SJCRH30 (cell line): ENCODE results near the gene CXCL8. TPM values are rescaled to one million over a fixed set of nuclear protein-coding genes. Genes with fewer than 3 reads are reported as not detected.

Source experiments
- DNase-seq, 2 experiments: peaks; one replicate each; pipeline ENCODE4 v3.0.0-alpha.2; 2015 to 2020
- H3K27ac ChIP-seq: fragments of 250-450 bp; sonication (Bioruptor Pico); 2 replicates; pipeline ENCODE4 v1.5.1; 2020; ENCODE audit warnings: mild to moderate bottlenecking, moderate library complexity
- H3K27me3 ChIP-seq: fragments of 250-450 bp; sonication (Bioruptor Pico); 2 replicates; pipeline ENCODE4 v1.5.1; 2020; ENCODE audit warnings: mild to moderate bottlenecking, moderate library complexity
- H3K36me3 ChIP-seq: fragments of 250-450 bp; sonication (Bioruptor Pico); 2 replicates; pipeline ENCODE4 v1.5.1; 2020; ENCODE audit warnings: mild to moderate bottlenecking, moderate library complexity
- H3K4me1 ChIP-seq: fragments of 250-450 bp; sonication (Bioruptor Pico); 2 replicates; pipeline ENCODE4 v1.5.1; 2020; ENCODE audit warnings: mild to moderate bottlenecking, moderate library complexity
- H3K4me3 ChIP-seq: fragments of 250-450 bp; sonication (Bioruptor Pico); 2 replicates; pipeline ENCODE4 v1.5.1; 2020; ENCODE audit warnings: mild to moderate bottlenecking, moderate library complexity
- H3K9me3 ChIP-seq: fragments of 250-450 bp; sonication (Bioruptor Pico); replicated peaks from 2 replicates; pipeline ENCODE4 v1.5.1; 2020; ENCODE audit warnings: mild to moderate bottlenecking, moderate library complexity
- total RNA-seq: library from RNA; depleted of rRNA; stranded (reverse); fragments of >200 nt; shearing (Covaris generic); gene quantifications from 2 replicates; pipeline ENCODE4 v1.2.3, GENCODE V29; 2014; rRNA removed

CXCL8 gene
- total RNA-seq, 1 experiment from 2014 or later = 0.40 TPM

- Histone ChIP-seq H3K27me3 (no peaks in the 10 kb centered on the region), H3K27ac (no peak overlapping the region), H3K4me3 (no peak overlapping the region), H3K4me1 (no peaks in the 10 kb centered on the region), H3K9me3 (no peaks in the 10 kb centered on the region), H3K36me3 (no peaks in the 10 kb centered on the region)
- DNase-seq = no peak
Measured at GRCh38 chr4:73777612-73778011, 37.2 kb downstream of the CXCL8 start.

DNA sequence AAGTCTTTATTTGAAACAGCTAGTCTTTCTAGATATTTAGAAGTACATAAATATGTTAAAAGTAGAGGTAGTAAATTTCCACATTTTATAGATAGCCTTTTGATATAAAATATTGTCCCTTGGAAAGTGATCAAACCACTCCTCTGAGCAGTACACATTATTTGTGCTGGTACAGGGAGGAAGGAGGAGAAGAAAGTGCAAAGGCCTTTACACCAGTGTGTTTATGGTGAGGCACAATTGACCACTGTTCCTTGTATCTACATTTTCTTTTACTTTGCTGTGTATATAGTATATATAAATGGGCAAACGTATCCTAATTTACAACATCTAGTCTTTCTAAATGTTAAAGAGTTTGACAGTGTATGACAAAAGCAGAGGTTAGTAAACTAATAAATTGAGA lies 39.9 kb downstream of the CXCL8 start:
- H3K4me1 ChIP-seq = no peaks in the 10 kb centered on the region
- H3K27ac ChIP-seq = no peak overlapping the region
- no peak overlapping the region for H3K4me3 ChIP-seq
- DNase-seq = no peak
- H3K9me3 ChIP-seq = no peaks in the 10 kb centered on the region
- H3K36me3 ChIP-seq = no peaks in the 10 kb centered on the region
- H3K27me3 ChIP-seq = no peaks in the 10 kb centered on the region; the same call in 1 of the 2 replicates

DNA sequence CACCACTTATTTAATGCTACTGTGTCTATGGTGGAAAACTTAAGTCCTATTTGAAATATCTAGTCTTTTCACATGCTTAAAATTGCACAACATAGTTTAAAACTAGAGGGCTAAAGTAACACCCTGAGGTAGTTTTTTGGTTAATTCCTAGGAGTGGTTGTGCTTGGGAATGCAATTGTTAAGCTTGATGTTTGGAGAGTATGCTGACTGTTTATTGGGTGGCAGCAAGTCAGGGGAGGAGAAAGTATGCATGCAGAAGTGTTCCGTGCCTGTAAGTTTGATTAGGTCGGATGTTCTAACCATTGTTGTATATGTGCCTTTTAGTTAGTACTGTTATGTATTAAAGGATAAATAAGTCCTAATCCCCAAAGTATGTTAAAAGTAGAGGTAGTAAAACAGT lies 40.5 kb downstream of the CXCL8 start:
- Histone ChIP-seq H3K27me3 (no peaks in the 10 kb centered on the region; the same call in 1 of the 2 replicates), H3K4me3 (no peak overlapping the region), H3K27ac (no peak overlapping the region), H3K9me3 (no peaks in the 10 kb centered on the region), H3K4me1 (no peaks in the 10 kb centered on the region), H3K36me3 (no peaks in the 10 kb centered on the region)
- DNase-seq = no peak

GRCh38 chr4:73788411-73788810 lies 48.0 kb downstream of the CXCL8 start:
- Histone ChIP-seq H3K9me3 (no peaks in the 10 kb centered on the region), H3K4me3 (no peak overlapping the region), H3K27ac (no peak overlapping the region), H3K36me3 (no peaks in the 10 kb centered on the region), H3K4me1 (no peaks in the 10 kb centered on the region), H3K27me3 (peaks cover 4% of the 10 kb centered on the region; the same call in 1 of the 2 replicates)
- no peak for DNase-seq

Other genes starting within 250 kb of the CXCL8 start
- gene RASSF6, start 120.1 kb upstream of the CXCL8 start, total RNA-seq = 0.03 and 0.08 TPM in 2 replicates
- 0.08 TPM in 1 of 2 replicates, not detected in the other for gene CXCL6, start 96.1 kb downstream of the CXCL8 start, total RNA-seq
- gene PF4V1, start 112.7 kb downstream of the CXCL8 start, total RNA-seq = not detected in 2 replicates
- gene CXCL1, start 128.8 kb downstream of the CXCL8 start, total RNA-seq = 0.23 TPM in 1 of 2 replicates, not detected in the other
- not detected in 2 replicates for gene PF4, start 241.5 kb downstream of the CXCL8 start, total RNA-seq
- gene PPBP, start 247.6 kb downstream of the CXCL8 start, total RNA-seq = not detected in 2 replicates